ENCODE data around the gene SPATA33.
A peak's percentile ranks its signal among the peaks of the same experiment; 100 is the strongest.
"Not testable (repeated sequence)": the region's sequence is repeated elsewhere in the genome, so short reads cannot be mapped to it uniquely, and the experiment has no call there.

SPATA33 gene

GRCh38 chr16:89624777-89625761 is 32.6 kb upstream of the SPATA33 start:
- H3K27ac ChIP-seq: no peak overlapping the region

GRCh38 chr16:89629827-89630610 is 27.6 kb upstream of the SPATA33 start:
- DNase-seq (ENCODE audit: low read depth, low spot score): no peak
- H3K27ac ChIP-seq: no peak overlapping the region

More at GRCh38 chr16:89624777-89625761, 32.6 kb upstream of the SPATA33 start:
- no peak for DNase-seq (ENCODE audit: low read depth, low spot score)

GRCh38 chr16:89633064-89633631 is 24.5 kb upstream of the SPATA33 start:
- no peak for DNase-seq (ENCODE audit: low read depth, low spot score)
- H3K27ac ChIP-seq: peak overlapping the region; percentile 25

- not testable (repeated sequence) for H3K27ac ChIP-seq; DNase-seq (ENCODE audit: low read depth, low spot score)
Measured at GRCh38 chr16:89634463-89635385, 22.9 kb upstream of the SPATA33 start.

- no peak overlapping the region for H3K27ac ChIP-seq
- no peak for DNase-seq (ENCODE audit: low read depth, low spot score)
Measured at GRCh38 chr16:89636663-89637062, 21.0 kb upstream of the SPATA33 start.

GRCh38 chr16:89637379-89637778 is 20.3 kb upstream of the SPATA33 start:
- no peak overlapping the region for H3K27ac ChIP-seq

GRCh38 chr16:89638455-89638854 is 19.2 kb upstream of the SPATA33 start:
- DNase-seq (ENCODE audit: low read depth, low spot score): no peak
- H3K27ac ChIP-seq: no peak overlapping the region

More at GRCh38 chr16:89637379-89637778, 20.3 kb upstream of the SPATA33 start:
- no peak for DNase-seq (ENCODE audit: low read depth, low spot score)

- H3K27ac ChIP-seq: no peak overlapping the region
- DNase-seq (ENCODE audit: low read depth, low spot score): no peak
Measured at GRCh38 chr16:89639385-89639784, 18.3 kb upstream of the SPATA33 start.

GRCh38 chr16:89641458-89642119 is 16.0 kb upstream of the SPATA33 start:
- H3K27ac ChIP-seq: no peak overlapping the region
- DNase-seq (ENCODE audit: low read depth, low spot score): no peak

GRCh38 chr16:89642574-89642973 is 15.1 kb upstream of the SPATA33 start:
- no peak overlapping the region for H3K27ac ChIP-seq
- DNase-seq (ENCODE audit: low read depth, low spot score): no peak

GRCh38 chr16:89643769-89644300 is 13.8 kb upstream of the SPATA33 start:
- no peak for DNase-seq (ENCODE audit: low read depth, low spot score)
- no peak overlapping the region for H3K27ac ChIP-seq

GRCh38 chr16:89645122-89645521 is 12.5 kb upstream of the SPATA33 start:
- DNase-seq (ENCODE audit: low read depth, low spot score): no peak
- no peak overlapping the region for H3K27ac ChIP-seq

GRCh38 chr16:89646270-89646669 is 11.4 kb upstream of the SPATA33 start:
- no peak for DNase-seq (ENCODE audit: low read depth, low spot score)
- H3K27ac ChIP-seq: no peak overlapping the region

GRCh38 chr16:89646906-89647305 is 10.7 kb upstream of the SPATA33 start:
- peak; percentile 18 for DNase-seq (ENCODE audit: low read depth, low spot score)

GRCh38 chr16:89651584-89651983 is 6.1 kb upstream of the SPATA33 start:
- no peak overlapping the region for H3K27ac ChIP-seq
- no peak for DNase-seq (ENCODE audit: low read depth, low spot score)

More at GRCh38 chr16:89646906-89647305, 10.7 kb upstream of the SPATA33 start:
- H3K27ac ChIP-seq: no peak overlapping the region

- no peak for DNase-seq (ENCODE audit: low read depth, low spot score)
Measured at GRCh38 chr16:89653656-89654295, 3.9 kb upstream of the SPATA33 start.

GRCh38 chr16:89655062-89655643 is 2.5 kb upstream of the SPATA33 start:
- H3K27ac ChIP-seq: no peak overlapping the region
- no peak for DNase-seq (ENCODE audit: low read depth, low spot score)

More at GRCh38 chr16:89653656-89654295, 3.9 kb upstream of the SPATA33 start:
- H3K27ac ChIP-seq: no peak overlapping the region

Data from epithelial cell of prostate (primary cell).